ENCODE results near the gene TAOK3. TPM values are rescaled to one million over a fixed set of nuclear protein-coding genes. Genes with fewer than 3 reads are reported as not detected.

Gene TAOK3
- total and polyA plus RNA-seq, 9 of the 15 experiments (the other 6 are each of a cell fraction or from before 2014, with no cell fraction given), result 24.3 to 83.5 (median 47.1) TPM

- no peak for TF ChIP-seq E2F5 (CRISPR knock-in tag; IDR thresholded peaks at IDR 0.05)
- no peak; a peak in 1 of 4 replicates for TF ChIP-seq KDM4B (IDR thresholded peaks at IDR 0.05; ENCODE audit: borderline replicate concordance in 2 of 2, low read depth in 1 of 2)
- no peak; the same call in 1 of the 2 replicates for TF ChIP-seq ZEB2 (IDR thresholded peaks at IDR 0.05)
- no peak for TF ChIP-seq POLR2B (IDR thresholded peaks at IDR 0.05; ENCODE audit: low read depth, partially characterized antibody)
- no peak for TF ChIP-seq SNIP1 (IDR thresholded peaks at IDR 0.05; ENCODE audit: low read depth)
- no peak for TF ChIP-seq ZNF408 (CRISPR knock-in tag; IDR thresholded peaks at IDR 0.05; ENCODE audit: low read depth)
- no peak for TF ChIP-seq RBBP5 (IDR thresholded peaks at IDR 0.05; ENCODE audit: borderline replicate concordance, insufficient read depth, low read length, poor library complexity, severe bottlenecking)
- no peak for TF ChIP-seq ZNF324 (CRISPR knock-in tag; IDR thresholded peaks at IDR 0.05)
- 0 out of 2 replicates have a peak, but pooled peaks have one; percentile 57 for TF ChIP-seq XRCC3 (IDR thresholded peaks at IDR 0.05)
- no peak for TF ChIP-seq ZNF239 (CRISPR knock-in tag; IDR thresholded peaks at IDR 0.05)
- no peak for TF ChIP-seq ZNF134 (CRISPR knock-in tag; conservative IDR thresholded peaks at IDR 0.05)
- peak; percentile 24 for TF ChIP-seq TAF1 (IDR thresholded peaks at IDR 0.05; ENCODE audit: control insufficient read depth, extremely low read depth, insufficient read depth, low read length, severe bottlenecking)
- TF ChIP-seq ZBTB33 (CRISPR knock-in tag; IDR thresholded peaks at IDR 0.05), result no peak
- no peak for TF ChIP-seq ZBTB11 (CRISPR knock-in tag; IDR thresholded peaks at IDR 0.05)
- peak; percentile 49 to 56; a peak in 2 of 4 replicates for TF ChIP-seq TRIM24 (IDR thresholded peaks at IDR 0.05)
- TF ChIP-seq SMAD2 (IDR thresholded peaks at IDR 0.05; ENCODE audit: low read depth, low read length), result no peak
- no peak for TF ChIP-seq TEAD4 (IDR thresholded peaks at IDR 0.05; ENCODE audit: low read length)
- TF ChIP-seq TEAD4 (CRISPR knock-in tag; IDR thresholded peaks at IDR 0.05; ENCODE audit: borderline replicate concordance), result no peak
- TF ChIP-seq NFIX (CRISPR knock-in tag; IDR thresholded peaks at IDR 0.05; ENCODE audit: low read depth), result peak; percentile 87
- TF ChIP-seq MAX (CRISPR knock-in tag; IDR thresholded peaks at IDR 0.05), result no peak
- no peak for TF ChIP-seq NR2F6 (CRISPR knock-in tag; IDR thresholded peaks at IDR 0.05)
- peak; percentile 42; the same call in 1 of the 2 replicates for TF ChIP-seq CREM (IDR thresholded peaks at IDR 0.05; ENCODE audit: low read depth)
- TF ChIP-seq SUPT5H (IDR thresholded peaks at IDR 0.05), result no peak
Measured at GRCh38 chr12:118357257-118358007, 15.3 kb downstream of the TAOK3 start (continued).

All from K562 (cell line).